ENCODE data around the gene DDAH1. TPM values are rescaled to one million over a fixed set of nuclear protein-coding genes. Genes with fewer than 3 reads are reported as not detected.

Gene DDAH1
- total RNA-seq, 1 experiment from 2014 or later, result 87.9 TPM

DNA sequence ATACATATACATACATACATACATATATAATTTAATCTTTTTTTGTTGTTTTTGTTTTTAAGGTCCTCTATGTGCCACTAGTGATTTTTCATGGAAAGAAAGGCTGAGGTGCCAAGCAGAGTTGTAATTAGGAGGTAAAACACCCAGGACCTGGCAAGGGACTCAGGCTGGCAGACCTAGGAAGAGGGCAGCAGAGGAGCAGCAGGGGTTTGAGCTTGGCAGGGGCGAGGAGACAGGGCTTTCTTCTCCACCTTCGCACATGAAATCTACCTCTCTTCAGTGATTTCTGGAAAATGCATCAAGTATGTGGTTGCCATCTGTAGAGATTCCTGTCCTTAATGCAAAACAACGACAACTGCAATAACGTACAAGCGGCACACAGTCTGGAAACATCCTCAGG is 31.9 kb downstream of the DDAH1 start:
- H3K4me3 ChIP-seq (ENCODE audit: low read depth, low read length), result no peak overlapping the region
- BruUV-seq (replicated peaks), result no TSS peak
- no peaks in the 10 kb centered on the region for H3K27me3 ChIP-seq (replicated peaks; ENCODE audit: control insufficient read depth, insufficient read depth, low read length)
- ChIA-PET POLR2A (no interaction called here), CTCF (no interaction called here)
- TF ChIP-seq, protein P1, sequence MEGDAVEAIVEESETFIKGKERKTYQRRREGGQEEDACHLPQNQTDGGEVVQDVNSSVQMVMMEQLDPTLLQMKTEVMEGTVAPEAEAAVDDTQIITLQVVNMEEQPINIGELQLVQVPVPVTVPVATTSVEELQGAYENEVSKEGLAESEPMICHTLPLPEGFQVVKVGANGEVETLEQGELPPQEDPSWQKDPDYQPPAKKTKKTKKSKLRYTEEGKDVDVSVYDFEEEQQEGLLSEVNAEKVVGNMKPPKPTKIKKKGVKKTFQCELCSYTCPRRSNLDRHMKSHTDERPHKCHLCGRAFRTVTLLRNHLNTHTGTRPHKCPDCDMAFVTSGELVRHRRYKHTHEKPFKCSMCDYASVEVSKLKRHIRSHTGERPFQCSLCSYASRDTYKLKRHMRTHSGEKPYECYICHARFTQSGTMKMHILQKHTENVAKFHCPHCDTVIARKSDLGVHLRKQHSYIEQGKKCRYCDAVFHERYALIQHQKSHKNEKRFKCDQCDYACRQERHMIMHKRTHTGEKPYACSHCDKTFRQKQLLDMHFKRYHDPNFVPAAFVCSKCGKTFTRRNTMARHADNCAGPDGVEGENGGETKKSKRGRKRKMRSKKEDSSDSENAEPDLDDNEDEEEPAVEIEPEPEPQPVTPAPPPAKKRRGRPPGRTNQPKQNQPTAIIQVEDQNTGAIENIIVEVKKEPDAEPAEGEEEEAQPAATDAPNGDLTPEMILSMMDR (IDR thresholded peaks at IDR 0.05; ENCODE audit: insufficient read depth in 1 of 2, low read depth in 1 of 2, low read length in 1 of 2, severe bottlenecking in 1 of 2, unreplicated experiment in 1 of 2), result no peak
- H3K27ac Mint-ChIP-seq (ENCODE audit: unreplicated experiment), result no peak overlapping the region
- no peaks in the 10 kb centered on the region for H3K27me3 Mint-ChIP-seq (ENCODE audit: insufficient read depth, unreplicated experiment)
- H3K9me3 ChIP-seq, result no peaks in the 10 kb centered on the region
- no peak overlapping the region for H3K4me3 Mint-ChIP-seq (ENCODE audit: unreplicated experiment)
- H3K36me3 ChIP-seq (ENCODE audit: control insufficient read depth, insufficient read depth, low read length), result no peaks in the 10 kb centered on the region
- no peak for DNase-seq
- intact Hi-C loops (cut with micrococcal nuclease; ENCODE audit: unreplicated experiment), result no loop called here
- H3K36me3 Mint-ChIP-seq (ENCODE audit: insufficient read depth, unreplicated experiment), result no peaks in the 10 kb centered on the region
- H3K4me1 ChIP-seq, result no peaks in the 10 kb centered on the region
- H3K4me1 Mint-ChIP-seq (ENCODE audit: low read depth, unreplicated experiment), result peaks cover 6% of the 10 kb centered on the region
- no peaks in the 10 kb centered on the region for H3K9me3 Mint-ChIP-seq (ENCODE audit: unreplicated experiment)

DNA sequence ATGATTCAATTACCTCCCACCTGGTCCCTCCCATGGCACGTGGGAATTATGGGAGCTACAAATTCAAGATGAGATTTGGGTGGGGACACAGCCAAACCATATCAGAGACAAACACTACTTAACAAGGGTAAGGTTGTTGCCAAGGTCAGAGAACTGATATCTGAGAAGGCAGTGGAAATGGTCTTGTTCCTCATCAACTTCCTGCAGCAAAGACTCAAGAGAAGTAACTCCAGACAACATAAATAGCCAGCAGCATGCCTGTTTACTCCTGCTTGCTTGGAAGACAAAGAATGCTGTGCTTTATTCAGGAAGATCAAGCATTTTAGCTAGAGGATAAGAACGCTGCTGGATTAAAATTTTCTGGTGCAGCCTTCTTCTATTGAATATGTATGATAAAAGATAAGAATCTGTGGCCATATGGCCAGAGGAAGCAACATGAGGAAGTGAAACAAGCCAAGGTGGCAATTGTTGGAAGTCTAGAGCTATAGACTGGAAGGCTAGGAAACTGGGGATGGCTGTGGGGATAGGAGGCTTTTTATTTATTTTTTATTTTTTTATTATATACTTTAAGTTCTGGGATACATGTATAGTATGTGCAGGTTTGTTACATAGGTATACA is 36.4 kb downstream of the DDAH1 start:
- intact Hi-C loops (cut with micrococcal nuclease; ENCODE audit: unreplicated experiment), result no loop called here
- no peaks in the 10 kb centered on the region for H3K27me3 Mint-ChIP-seq (ENCODE audit: insufficient read depth, unreplicated experiment)
- no peaks in the 10 kb centered on the region for H3K27me3 ChIP-seq (replicated peaks; ENCODE audit: control insufficient read depth, insufficient read depth, low read length)
- no peaks in the 10 kb centered on the region for H3K9me3 Mint-ChIP-seq (ENCODE audit: unreplicated experiment)
- no peak overlapping the region for H3K4me3 ChIP-seq (ENCODE audit: low read depth, low read length)
- no peak overlapping the region for H3K27ac Mint-ChIP-seq (ENCODE audit: unreplicated experiment)
- ChIA-PET CTCF (no interaction called here), POLR2A (no interaction called here)
- H3K4me1 ChIP-seq, result no peaks in the 10 kb centered on the region
- BruUV-seq (replicated peaks), result no TSS peak
- peaks cover 6% of the 10 kb centered on the region for H3K4me1 Mint-ChIP-seq (ENCODE audit: low read depth, unreplicated experiment)
- H3K36me3 ChIP-seq (ENCODE audit: control insufficient read depth, insufficient read depth, low read length), result no peaks in the 10 kb centered on the region; the same call in 1 of the 2 replicates
- no peaks in the 10 kb centered on the region for H3K9me3 ChIP-seq
- no peak overlapping the region for H3K4me3 Mint-ChIP-seq (ENCODE audit: unreplicated experiment)
- no peaks in the 10 kb centered on the region for H3K36me3 Mint-ChIP-seq (ENCODE audit: insufficient read depth, unreplicated experiment)
- TF ChIP-seq, protein P1 (IDR thresholded peaks at IDR 0.05; ENCODE audit: insufficient read depth in 1 of 2, low read depth in 1 of 2, low read length in 1 of 2, severe bottlenecking in 1 of 2, unreplicated experiment in 1 of 2), result no peak
- DNase-seq, result no peak

DNA sequence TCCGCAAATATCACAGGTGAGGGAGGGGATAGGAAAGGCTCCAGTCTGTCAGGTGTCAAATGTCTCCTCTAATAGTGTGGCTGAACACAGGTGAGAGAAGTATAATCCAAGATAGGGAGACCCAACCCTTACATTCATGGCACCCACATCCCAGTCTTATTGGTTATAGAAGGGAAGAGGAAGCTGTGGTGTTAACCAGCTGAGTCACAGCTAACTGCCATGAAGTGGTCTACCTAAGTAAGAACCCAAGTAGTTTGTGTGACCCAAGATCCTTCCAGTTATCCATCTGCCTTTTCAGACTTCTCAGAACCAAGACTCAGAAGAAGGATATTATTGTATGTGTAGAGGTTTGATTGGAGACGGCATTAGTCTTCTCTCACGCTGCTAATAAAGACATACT is 37.1 kb downstream of the DDAH1 start:
- Histone ChIP-seq H3K27me3 (replicated peaks; ENCODE audit: control insufficient read depth, insufficient read depth, low read length) (no peaks in the 10 kb centered on the region), H3K4me3 (ENCODE audit: low read depth, low read length) (no peak overlapping the region), H3K9me3 (no peaks in the 10 kb centered on the region), H3K4me1 (no peaks in the 10 kb centered on the region), H3K36me3 (ENCODE audit: control insufficient read depth, insufficient read depth, low read length) (no peaks in the 10 kb centered on the region; the same call in 1 of the 2 replicates)
- intact Hi-C loops (cut with micrococcal nuclease; ENCODE audit: unreplicated experiment), result no loop called here
- ChIA-PET CTCF (no interaction called here), POLR2A (no interaction called here)
- Mint-ChIP-seq H3K27me3 (ENCODE audit: insufficient read depth, unreplicated experiment) (no peaks in the 10 kb centered on the region), H3K36me3 (ENCODE audit: insufficient read depth, unreplicated experiment) (no peaks in the 10 kb centered on the region), H3K9me3 (ENCODE audit: unreplicated experiment) (no peaks in the 10 kb centered on the region), H3K4me3 (ENCODE audit: unreplicated experiment) (no peak overlapping the region), H3K27ac (ENCODE audit: unreplicated experiment) (no peak overlapping the region), H3K4me1 (ENCODE audit: low read depth, unreplicated experiment) (peaks cover 6% of the 10 kb centered on the region)
- DNase-seq, result no peak
- TF ChIP-seq, protein P1 (IDR thresholded peaks at IDR 0.05; ENCODE audit: insufficient read depth in 1 of 2, low read depth in 1 of 2, low read length in 1 of 2, severe bottlenecking in 1 of 2, unreplicated experiment in 1 of 2), result no peak
- no TSS peak for BruUV-seq (replicated peaks)

Measured in Caco-2 (cell line).